ENCODE data around the gene USP6.
"Not testable (repeated sequence)": the region's sequence is repeated elsewhere in the genome, so short reads cannot be mapped to it uniquely, and the experiment has no call there.

USP6 gene

GRCh38 chr17:5175027-5175426 is 59.2 kb downstream of the USP6 start:
- H3K27me3 ChIP-seq (replicated peaks in 2 of 5; ENCODE audit: control insufficient read depth in 4 of 5, insufficient read depth in 5 of 5, low read length in 4 of 5); H3K4me1 ChIP-seq (ENCODE audit: control extremely low read depth in 1 of 4, control insufficient read depth in 4 of 4, insufficient read depth in 4 of 4, low read length in 3 of 4); POLR2A ChIA-PET; H3K4me3 ChIP-seq (ENCODE audit: control insufficient read depth in 1 of 7, extremely low read depth in 1 of 7, insufficient read depth in 4 of 7, low read depth in 2 of 7, low read length in 6 of 7); H3K27ac ChIP-seq (ENCODE audit: insufficient read depth in 1 of 2, low read depth in 1 of 2, low read length in 2 of 2, poor library complexity in 1 of 2, severe bottlenecking in 2 of 2); DNase-seq; CTCF ChIA-PET: not testable (repeated sequence)
- H3K36me3 ChIP-seq (ENCODE audit: control insufficient read depth in 4 of 4, insufficient read depth in 4 of 4, low read length in 3 of 4) = peaks cover 2 to 25% (median 7%) of the 10 kb centered on the region in 4 experiments
- H3K9me3 ChIP-seq (ENCODE audit: control extremely low read depth in 1 of 5, control insufficient read depth in 4 of 5, insufficient read depth in 2 of 5, low read depth in 1 of 5, low read length in 4 of 5) = peaks cover 2 to 47% (median 26%) of the 10 kb centered on the region in 5 experiments
- WGBS (ENCODE audit: insufficient coverage) = 100% methylated on average over 5 of the region's 7 CpGs

DNA sequence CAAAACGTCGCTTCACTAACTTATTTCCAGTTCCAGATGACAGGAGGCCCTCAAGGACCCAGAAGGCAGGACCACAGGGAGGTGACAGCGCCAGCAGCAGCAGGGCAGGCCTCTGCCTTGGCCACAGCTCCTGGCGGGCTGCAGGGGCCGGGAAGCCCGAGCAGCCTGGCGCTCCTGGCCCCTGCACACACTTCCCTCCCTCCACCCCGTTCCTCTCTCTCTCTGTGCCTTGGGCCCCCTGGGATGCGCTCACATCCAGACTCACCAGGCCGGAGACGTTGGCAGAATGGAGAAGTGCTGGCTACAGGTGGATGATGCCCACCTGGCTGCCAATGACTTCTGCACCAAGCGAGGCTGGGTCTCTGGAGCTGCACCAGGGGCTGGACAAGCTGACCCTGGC is 63.2 kb downstream of the USP6 start:
- WGBS (ENCODE audit: insufficient coverage) = 98% methylated on average over 12 of the region's 12 CpGs
- ChIA-PET CTCF (no interaction called here), POLR2A (no interaction called here)
- DNase-seq = no peak
- Histone ChIP-seq H3K36me3 (ENCODE audit: control insufficient read depth in 4 of 4, insufficient read depth in 4 of 4, low read length in 3 of 4) (peaks cover 4 to 34% (median 9%) of the 10 kb centered on the region in 4 experiments), H3K27me3 (replicated peaks in 2 of 5; ENCODE audit: control insufficient read depth in 4 of 5, insufficient read depth in 5 of 5, low read length in 4 of 5) (no peaks in the 10 kb centered on the region), H3K4me1 (ENCODE audit: control extremely low read depth in 1 of 4, control insufficient read depth in 4 of 4, insufficient read depth in 4 of 4, low read length in 3 of 4) (no peaks in the 10 kb centered on the region), H3K4me3 (ENCODE audit: control insufficient read depth in 1 of 7, extremely low read depth in 1 of 7, insufficient read depth in 4 of 7, low read depth in 2 of 7, low read length in 6 of 7) (no peak overlapping the region), H3K9me3 (ENCODE audit: control extremely low read depth in 1 of 5, control insufficient read depth in 4 of 5, insufficient read depth in 2 of 5, low read depth in 1 of 5, low read length in 4 of 5) (peaks cover 13 to 86% (median 62%) of the 10 kb centered on the region in 5 experiments), H3K27ac (ENCODE audit: insufficient read depth in 1 of 2, low read depth in 1 of 2, low read length in 2 of 2, poor library complexity in 1 of 2, severe bottlenecking in 2 of 2) (no peak overlapping the region)

GRCh38 chr17:5181509-5182305 is 65.9 kb downstream of the USP6 start:
- 100% methylated on average over 4 of the region's 10 CpGs for WGBS (ENCODE audit: insufficient coverage)
- no peak for DNase-seq
- Histone ChIP-seq H3K36me3 (ENCODE audit: control insufficient read depth in 4 of 4, insufficient read depth in 4 of 4, low read length in 3 of 4) (peaks cover 0 to 29% (median 8%) of the 10 kb centered on the region in 4 experiments), H3K9me3 (ENCODE audit: control extremely low read depth in 1 of 5, control insufficient read depth in 4 of 5, insufficient read depth in 2 of 5, low read depth in 1 of 5, low read length in 4 of 5) (peaks cover 13 to 91% (median 67%) of the 10 kb centered on the region in 5 experiments), H3K27ac (ENCODE audit: insufficient read depth in 1 of 2, low read depth in 1 of 2, low read length in 2 of 2, poor library complexity in 1 of 2, severe bottlenecking in 2 of 2) (no peak overlapping the region), H3K4me1 (ENCODE audit: control extremely low read depth in 1 of 4, control insufficient read depth in 4 of 4, insufficient read depth in 4 of 4, low read length in 3 of 4) (no peaks in the 10 kb centered on the region), H3K27me3 (replicated peaks in 2 of 5; ENCODE audit: control insufficient read depth in 4 of 5, insufficient read depth in 5 of 5, low read length in 4 of 5) (no peaks in the 10 kb centered on the region), H3K4me3 (ENCODE audit: control insufficient read depth in 1 of 7, extremely low read depth in 1 of 7, insufficient read depth in 4 of 7, low read depth in 2 of 7, low read length in 6 of 7) (peak overlapping the region in 1 of 7 experiments; percentile 19)
- CTCF ChIA-PET = interaction anchor here (1.2 to 1.4 kb wide), 3 partner anchors 12 to 71 kb away, joined by 3 to 4 read pairs (median 3); no protein-coding TSS in a partner anchor
- POLR2A ChIA-PET = no interaction called here

- Histone ChIP-seq H3K36me3 (ENCODE audit: control insufficient read depth in 4 of 4, insufficient read depth in 4 of 4, low read length in 3 of 4) (peaks cover 5 to 32% (median 9%) of the 10 kb centered on the region in 4 experiments), H3K4me3 (ENCODE audit: control insufficient read depth in 1 of 7, extremely low read depth in 1 of 7, insufficient read depth in 4 of 7, low read depth in 2 of 7, low read length in 6 of 7) (no peak overlapping the region), H3K4me1 (ENCODE audit: control extremely low read depth in 1 of 4, control insufficient read depth in 4 of 4, insufficient read depth in 4 of 4, low read length in 3 of 4) (no peaks in the 10 kb centered on the region), H3K27ac (ENCODE audit: insufficient read depth in 1 of 2, low read depth in 1 of 2, low read length in 2 of 2, poor library complexity in 1 of 2, severe bottlenecking in 2 of 2) (no peak overlapping the region), H3K9me3 (ENCODE audit: control extremely low read depth in 1 of 5, control insufficient read depth in 4 of 5, insufficient read depth in 2 of 5, low read depth in 1 of 5, low read length in 4 of 5) (peaks cover 13 to 86% (median 72%) of the 10 kb centered on the region in 5 experiments), H3K27me3 (replicated peaks in 2 of 5; ENCODE audit: control insufficient read depth in 4 of 5, insufficient read depth in 5 of 5, low read length in 4 of 5) (no peaks in the 10 kb centered on the region)
- no peak for DNase-seq
- POLR2A ChIA-PET = no interaction called here
- CTCF ChIA-PET = interaction anchor here (0.8 to 1.4 kb wide), 3 partner anchors 10 to 42 kb away, joined by 3 to 5 read pairs (median 3); no protein-coding TSS in a partner anchor
- WGBS (ENCODE audit: insufficient coverage) = 98% methylated on average over 4 of the region's 6 CpGs
Measured at GRCh38 chr17:5182597-5183409, 67.0 kb downstream of the USP6 start.

DNA sequence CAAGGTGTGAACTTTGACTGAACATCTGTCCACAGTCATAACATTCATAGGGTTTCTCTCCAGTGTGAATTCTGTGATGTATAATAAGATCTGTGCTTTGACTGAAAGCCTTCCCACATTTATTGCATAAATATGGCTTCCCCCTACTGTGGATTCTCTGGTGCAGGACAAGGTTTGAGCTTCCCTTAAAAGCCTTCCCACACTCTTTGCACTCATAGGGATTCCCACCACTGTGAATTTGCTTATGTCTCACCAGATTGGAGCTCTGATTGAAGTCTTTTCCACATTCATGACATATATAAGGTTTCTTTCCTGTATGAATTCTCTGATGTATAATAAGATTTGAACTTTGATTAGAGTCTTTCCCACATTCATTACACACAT is 67.6 kb downstream of the USP6 start:
- POLR2A ChIA-PET = no interaction called here
- CTCF ChIA-PET = interaction anchor here (0.8 to 1.0 kb wide), 2 partner anchors 9 to 43 kb away, joined by 3 to 5 read pairs; no protein-coding TSS in a partner anchor
- H3K4me3 ChIP-seq (ENCODE audit: control insufficient read depth in 1 of 7, extremely low read depth in 1 of 7, insufficient read depth in 4 of 7, low read depth in 2 of 7, low read length in 6 of 7) = no peak overlapping the region
- peaks cover 5 to 34% (median 10%) of the 10 kb centered on the region in 4 experiments for H3K36me3 ChIP-seq (ENCODE audit: control insufficient read depth in 4 of 4, insufficient read depth in 4 of 4, low read length in 3 of 4)
- DNase-seq = no peak
- H3K27ac ChIP-seq (ENCODE audit: insufficient read depth in 1 of 2, low read depth in 1 of 2, low read length in 2 of 2, poor library complexity in 1 of 2, severe bottlenecking in 2 of 2) = no peak overlapping the region
- H3K9me3 ChIP-seq (ENCODE audit: control extremely low read depth in 1 of 5, control insufficient read depth in 4 of 5, insufficient read depth in 2 of 5, low read depth in 1 of 5, low read length in 4 of 5) = peaks cover 13 to 86% (median 73%) of the 10 kb centered on the region in 5 experiments
- no peaks in the 10 kb centered on the region for H3K27me3 ChIP-seq (replicated peaks in 2 of 5; ENCODE audit: control insufficient read depth in 4 of 5, insufficient read depth in 5 of 5, low read length in 4 of 5)
- H3K4me1 ChIP-seq (ENCODE audit: control extremely low read depth in 1 of 4, control insufficient read depth in 4 of 4, insufficient read depth in 4 of 4, low read length in 3 of 4) = no peaks in the 10 kb centered on the region

DNA sequence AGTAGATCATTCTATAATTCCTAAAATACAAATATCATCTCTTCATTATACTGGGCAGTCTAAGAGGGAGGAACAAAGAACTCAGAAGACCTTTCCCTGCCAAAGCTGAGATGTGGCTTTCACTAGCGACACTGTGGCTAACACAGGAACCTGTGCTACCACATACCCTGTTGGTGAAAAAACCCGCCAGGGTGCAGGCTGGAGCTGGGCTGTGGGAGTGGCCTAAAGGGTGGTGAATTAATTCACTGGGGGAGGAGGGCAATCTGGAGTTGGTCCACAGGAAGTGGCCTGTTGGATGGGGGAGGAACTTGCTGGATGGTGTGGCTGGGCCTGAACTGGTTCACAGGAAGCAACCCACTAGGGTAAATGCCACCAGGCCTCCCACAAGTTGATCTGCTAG is 68.5 kb downstream of the USP6 start:
- ChIA-PET POLR2A (no interaction called here), CTCF (no interaction called here)
- DNase-seq = no peak
- 100% methylated on average over 2 of the region's 2 CpGs for WGBS (ENCODE audit: insufficient coverage)
- H3K4me1 ChIP-seq (ENCODE audit: control extremely low read depth in 1 of 4, control insufficient read depth in 4 of 4, insufficient read depth in 4 of 4, low read length in 3 of 4) = no peaks in the 10 kb centered on the region
- peaks cover 13 to 85% (median 69%) of the 10 kb centered on the region in 5 experiments for H3K9me3 ChIP-seq (ENCODE audit: control extremely low read depth in 1 of 5, control insufficient read depth in 4 of 5, insufficient read depth in 2 of 5, low read depth in 1 of 5, low read length in 4 of 5)
- H3K36me3 ChIP-seq (ENCODE audit: control insufficient read depth in 4 of 4, insufficient read depth in 4 of 4, low read length in 3 of 4) = peaks cover 5 to 38% (median 11%) of the 10 kb centered on the region in 4 experiments
- peak overlapping the region in 2 of 7 experiments; percentile 6 to 31 for H3K4me3 ChIP-seq (ENCODE audit: control insufficient read depth in 1 of 7, extremely low read depth in 1 of 7, insufficient read depth in 4 of 7, low read depth in 2 of 7, low read length in 6 of 7)
- H3K27ac ChIP-seq (ENCODE audit: insufficient read depth in 1 of 2, low read depth in 1 of 2, low read length in 2 of 2, poor library complexity in 1 of 2, severe bottlenecking in 2 of 2) = no peak overlapping the region
- H3K27me3 ChIP-seq (replicated peaks in 2 of 5; ENCODE audit: control insufficient read depth in 4 of 5, insufficient read depth in 5 of 5, low read length in 4 of 5) = no peaks in the 10 kb centered on the region
